ENCODE results near the gene KMT2A.
A peak's percentile ranks its signal among the peaks of the same experiment; 100 is the strongest.
"Not testable (repeated sequence)": the region's sequence is repeated elsewhere in the genome, so short reads cannot be mapped to it uniquely, and the experiment has no call there.

The KMT2A gene

GRCh38 chr11:118442908-118443589, 6.8 kb downstream of the KMT2A start:
- Mint-ChIP-seq H3K4me1 (peaks cover 90% of the 10 kb centered on the region), H3K36me3 (ENCODE audit: low read depth) (peaks cover 27% of the 10 kb centered on the region), H3K9me3 (no peaks in the 10 kb centered on the region), H3K27me3 (no peaks in the 10 kb centered on the region), H3K4me3 (peak overlapping the region; percentile 37), H3K27ac (peak overlapping the region; percentile 63)
- ATAC-seq (no peak), DNase-seq (no peak)

GRCh38 chr11:118443590-118444218, 7.4 kb downstream of the KMT2A start:
- Mint-ChIP-seq H3K27ac (peak overlapping the region; percentile 63), H3K4me3 (peak overlapping the region; percentile 37), H3K36me3 (ENCODE audit: low read depth) (peaks cover 28% of the 10 kb centered on the region), H3K27me3 (no peaks in the 10 kb centered on the region), H3K9me3 (no peaks in the 10 kb centered on the region), H3K4me1 (peaks cover 95% of the 10 kb centered on the region)
- ATAC-seq: peak; percentile 67
- DNase-seq: no peak

- no peaks in the 10 kb centered on the region for H3K9me3 Mint-ChIP-seq
- no peaks in the 10 kb centered on the region for H3K27me3 Mint-ChIP-seq
- H3K4me3 Mint-ChIP-seq: no peak overlapping the region
- no peak for ATAC-seq
- H3K27ac Mint-ChIP-seq: peak overlapping the region; percentile 51
- peaks cover 28% of the 10 kb centered on the region for H3K36me3 Mint-ChIP-seq (ENCODE audit: low read depth)
- no peak for DNase-seq
- H3K4me1 Mint-ChIP-seq: peaks cover 73% of the 10 kb centered on the region
Measured at GRCh38 chr11:118447423-118447822, 11.1 kb downstream of the KMT2A start.

- peaks cover 66% of the 10 kb centered on the region for H3K4me1 Mint-ChIP-seq
Measured at GRCh38 chr11:118448294-118448693, 12.0 kb downstream of the KMT2A start.

GRCh38 chr11:118449316-118449918, 13.1 kb downstream of the KMT2A start:
- peaks cover 62% of the 10 kb centered on the region for H3K4me1 Mint-ChIP-seq
- H3K36me3 Mint-ChIP-seq (ENCODE audit: low read depth): peaks cover 36% of the 10 kb centered on the region
- H3K4me3 Mint-ChIP-seq: no peak overlapping the region
- no peaks in the 10 kb centered on the region for H3K27me3 Mint-ChIP-seq
- DNase-seq: no peak
- no peaks in the 10 kb centered on the region for H3K9me3 Mint-ChIP-seq
- no peak overlapping the region for H3K27ac Mint-ChIP-seq
- no peak for ATAC-seq

More at GRCh38 chr11:118448294-118448693, 12.0 kb downstream of the KMT2A start:
- DNase-seq (no peak), ATAC-seq (peak; percentile 88)
- no peaks in the 10 kb centered on the region for H3K27me3 Mint-ChIP-seq
- H3K36me3 Mint-ChIP-seq (ENCODE audit: low read depth): peaks cover 34% of the 10 kb centered on the region
- no peak overlapping the region for H3K4me3 Mint-ChIP-seq
- H3K27ac Mint-ChIP-seq: peak overlapping the region; percentile 61
- no peaks in the 10 kb centered on the region for H3K9me3 Mint-ChIP-seq

GRCh38 chr11:118450451-118450850, 14.2 kb downstream of the KMT2A start:
- Mint-ChIP-seq H3K36me3 (ENCODE audit: low read depth) (peaks cover 30% of the 10 kb centered on the region), H3K27me3 (no peaks in the 10 kb centered on the region), H3K4me1 (peaks cover 51% of the 10 kb centered on the region), H3K27ac (no peak overlapping the region), H3K9me3 (no peaks in the 10 kb centered on the region), H3K4me3 (no peak overlapping the region)
- DNase-seq (no peak), ATAC-seq (no peak)

- Mint-ChIP-seq H3K4me3 (no peak overlapping the region), H3K27me3 (no peaks in the 10 kb centered on the region), H3K9me3 (no peaks in the 10 kb centered on the region), H3K36me3 (ENCODE audit: low read depth) (peaks cover 6% of the 10 kb centered on the region), H3K27ac (no peak overlapping the region), H3K4me1 (peaks cover 30% of the 10 kb centered on the region)
- DNase-seq (no peak), ATAC-seq (no peak)
Measured at GRCh38 chr11:118462178-118462577, 25.9 kb downstream of the KMT2A start.

GRCh38 chr11:118468968-118469367, 32.7 kb downstream of the KMT2A start:
- not testable (repeated sequence) for H3K27ac Mint-ChIP-seq, H3K9me3 Mint-ChIP-seq, DNase-seq, H3K27me3 Mint-ChIP-seq, H3K4me3 Mint-ChIP-seq, ATAC-seq
- Mint-ChIP-seq H3K4me1 (peaks cover 28% of the 10 kb centered on the region), H3K36me3 (ENCODE audit: low read depth) (peaks cover 34% of the 10 kb centered on the region)

- DNase-seq: no peak
- ATAC-seq: no peak
- H3K27me3 Mint-ChIP-seq: no peaks in the 10 kb centered on the region
- peaks cover 18% of the 10 kb centered on the region for H3K4me1 Mint-ChIP-seq
- peak overlapping the region; percentile 36 for H3K27ac Mint-ChIP-seq
- no peaks in the 10 kb centered on the region for H3K9me3 Mint-ChIP-seq
- no peak overlapping the region for H3K4me3 Mint-ChIP-seq
- peaks cover 37% of the 10 kb centered on the region for H3K36me3 Mint-ChIP-seq (ENCODE audit: low read depth)
Measured at GRCh38 chr11:118471030-118471429, 34.7 kb downstream of the KMT2A start.

- Mint-ChIP-seq H3K27ac (no peak overlapping the region), H3K9me3 (no peaks in the 10 kb centered on the region), H3K27me3 (no peaks in the 10 kb centered on the region), H3K4me1 (peaks cover 13% of the 10 kb centered on the region), H3K36me3 (ENCODE audit: low read depth) (peaks cover 51% of the 10 kb centered on the region), H3K4me3 (no peak overlapping the region)
- DNase-seq (no peak), ATAC-seq (no peak)
Measured at GRCh38 chr11:118473537-118473936, 37.2 kb downstream of the KMT2A start.

GRCh38 chr11:118476676-118477075, 40.4 kb downstream of the KMT2A start:
- H3K9me3 Mint-ChIP-seq: no peaks in the 10 kb centered on the region
- peak overlapping the region; percentile 60 for H3K27ac Mint-ChIP-seq
- DNase-seq: no peak
- no peak overlapping the region for H3K4me3 Mint-ChIP-seq
- H3K36me3 Mint-ChIP-seq (ENCODE audit: low read depth): peaks cover 61% of the 10 kb centered on the region
- H3K27me3 Mint-ChIP-seq: no peaks in the 10 kb centered on the region
- ATAC-seq: no peak
- peaks cover 3% of the 10 kb centered on the region for H3K4me1 Mint-ChIP-seq

GRCh38 chr11:118481238-118481637, 44.9 kb downstream of the KMT2A start:
- Mint-ChIP-seq H3K27ac (peak overlapping the region; percentile 11), H3K36me3 (ENCODE audit: low read depth) (peaks cover 56% of the 10 kb centered on the region)
- not testable (repeated sequence) for H3K4me3 Mint-ChIP-seq, ATAC-seq, DNase-seq, H3K4me1 Mint-ChIP-seq, H3K9me3 Mint-ChIP-seq, H3K27me3 Mint-ChIP-seq

- H3K27ac Mint-ChIP-seq: no peak overlapping the region
- H3K36me3 Mint-ChIP-seq (ENCODE audit: low read depth): peaks cover 45% of the 10 kb centered on the region
- ATAC-seq: no peak
Measured at GRCh38 chr11:118484405-118484804, 48.1 kb downstream of the KMT2A start.

GRCh38 chr11:118485273-118485672, 49.0 kb downstream of the KMT2A start:
- H3K27ac Mint-ChIP-seq: peak overlapping the region; percentile 39
- H3K4me1 Mint-ChIP-seq: peaks cover 2% of the 10 kb centered on the region
- DNase-seq (no peak), ATAC-seq (no peak)
- H3K4me3 Mint-ChIP-seq: no peak overlapping the region
- no peaks in the 10 kb centered on the region for H3K9me3 Mint-ChIP-seq
- H3K27me3 Mint-ChIP-seq: no peaks in the 10 kb centered on the region
- H3K36me3 Mint-ChIP-seq (ENCODE audit: low read depth): peaks cover 44% of the 10 kb centered on the region

More at GRCh38 chr11:118484405-118484804, 48.1 kb downstream of the KMT2A start:
- Mint-ChIP-seq H3K27me3 (no peaks in the 10 kb centered on the region), H3K9me3 (no peaks in the 10 kb centered on the region), H3K4me3 (no peak overlapping the region), H3K4me1 (peaks cover 2% of the 10 kb centered on the region)
- DNase-seq: no peak

All from activated naive CD8-positive, alpha-beta T cell treated with anti-CD3 and anti-CD28 coated beads, Interleukin-2, amount 50 U/mL, for 24 hours (primary cell).